HG02943 (cell line): ENCODE measurements around the gene INTS3.
A peak's percentile ranks its signal among the peaks of the same experiment; 100 is the strongest.
"Not testable (repeated sequence)": the region's sequence is repeated elsewhere in the genome, so short reads cannot be mapped to it uniquely, and the experiment has no call there.

Experiments
- ATAC-seq: cut with Tn5 transposase; IDR thresholded peaks from one replicate; pipeline ENCODE4 v1.9.1; 2021; ENCODE audit warnings: mild to moderate bottlenecking, low read depth, moderate library complexity; ENCODE audit not compliant: unreplicated experiment

The INTS3 gene

GRCh38 chr1:153698923-153699714, 28.7 kb upstream of the INTS3 start:
- ATAC-seq = no peak

- ATAC-seq = no peak
Measured at GRCh38 chr1:153699768-153700167, 28.1 kb upstream of the INTS3 start.

GRCh38 chr1:153705484-153705883, 22.4 kb upstream of the INTS3 start:
- ATAC-seq = no peak

GRCh38 chr1:153711026-153711425, 16.8 kb upstream of the INTS3 start:
- ATAC-seq = no peak

GRCh38 chr1:153716211-153716610, 11.6 kb upstream of the INTS3 start:
- not testable (repeated sequence) for ATAC-seq

GRCh38 chr1:153717330-153717729, 10.5 kb upstream of the INTS3 start:
- ATAC-seq = no peak

GRCh38 chr1:153723687-153724086, 4.2 kb upstream of the INTS3 start:
- ATAC-seq = no peak

- ATAC-seq = not testable (repeated sequence)
Measured at GRCh38 chr1:153724634-153725033, 3.2 kb upstream of the INTS3 start.

GRCh38 chr1:153728305-153729066, 636 bp downstream of the INTS3 start:
- ATAC-seq = no peak

GRCh38 chr1:153730468-153730988, 2.7 kb downstream of the INTS3 start:
- no peak for ATAC-seq

GRCh38 chr1:153733970-153734369, 6.1 kb downstream of the INTS3 start:
- no peak for ATAC-seq

GRCh38 chr1:153734396-153735089, 6.7 kb downstream of the INTS3 start:
- ATAC-seq = no peak

- ATAC-seq = no peak
Measured at GRCh38 chr1:153735090-153735420, 7.2 kb downstream of the INTS3 start.

- ATAC-seq = no peak
Measured at GRCh38 chr1:153741986-153742385, 14.1 kb downstream of the INTS3 start.

GRCh38 chr1:153742411-153743142, 14.7 kb downstream of the INTS3 start:
- ATAC-seq = peak; percentile 62

- no peak for ATAC-seq
Measured at GRCh38 chr1:153745417-153745816, 17.6 kb downstream of the INTS3 start.

GRCh38 chr1:153746174-153746573, 18.3 kb downstream of the INTS3 start:
- no peak for ATAC-seq

- ATAC-seq = no peak
Measured at GRCh38 chr1:153748903-153749302, 21.1 kb downstream of the INTS3 start.

GRCh38 chr1:153749408-153750005, 21.7 kb downstream of the INTS3 start:
- no peak for ATAC-seq
